Measurements from ENCODE around the gene PAGE5. TPM values are rescaled to one million over a fixed set of nuclear protein-coding genes. Genes with fewer than 3 reads are reported as not detected.

The PAGE5 gene
- total and polyA plus RNA-seq, 4 donors = 0.24 to 0.65 TPM; not detected in 2

GRCh38 chrX:55196688-55197087 lies 23.5 kb upstream of the PAGE5 start:
- no peaks in the 10 kb centered on the region for H3K36me3 ChIP-seq (ENCODE audit: control insufficient read depth in 4 of 4, insufficient read depth in 3 of 4, low read depth in 1 of 4, low read length in 3 of 4)
- peaks cover 0 to 7% (median 2%) of the 10 kb centered on the region in 4 donors for H3K4me1 ChIP-seq (ENCODE audit: control insufficient read depth in 4 of 4, insufficient read depth in 4 of 4, low read length in 3 of 4)
- H3K27me3 ChIP-seq (ENCODE audit: control insufficient read depth in 4 of 4, insufficient read depth in 4 of 4, low read length in 3 of 4) = no peaks in the 10 kb centered on the region
- no peak overlapping the region for H3K27ac ChIP-seq (ENCODE audit: low read depth in 1 of 2, low read length in 2 of 2)
- no peak overlapping the region for H3K9ac ChIP-seq (ENCODE audit: low read depth in 1 of 2, low read length in 2 of 2)
- H3K9me3 ChIP-seq (ENCODE audit: control insufficient read depth in 4 of 4, low read length in 3 of 4) = no peaks in the 10 kb centered on the region
- WGBS = 13% methylated on average over 1 of the region's 1 CpG
- no peak overlapping the region for H3K4me3 ChIP-seq (ENCODE audit: low read depth in 1 of 3, low read length in 3 of 3)
- TF ChIP-seq YY1 (IDR thresholded peaks at IDR 0.05) (no peak), HNF4G (IDR thresholded peaks at IDR 0.05) (no peak), FOXA2 (IDR thresholded peaks at IDR 0.05) (no peak), JUND (IDR thresholded peaks at IDR 0.05) (no peak), CTCF (IDR thresholded peaks at IDR 0.05; ENCODE audit: low read depth, low read length, missing input control) (no peak), NR2F2 (IDR thresholded peaks at IDR 0.05) (no peak), ZBTB33 (IDR thresholded peaks at IDR 0.05) (no peak)
- DNase-seq (ENCODE audit: low spot score) = no peak

GRCh38 chrX:55201930-55202579 lies 18.1 kb upstream of the PAGE5 start:
- Histone ChIP-seq H3K27me3 (ENCODE audit: control insufficient read depth in 4 of 4, insufficient read depth in 4 of 4, low read length in 3 of 4) (no peaks in the 10 kb centered on the region), H3K9ac (ENCODE audit: low read depth in 1 of 2, low read length in 2 of 2) (no peak overlapping the region), H3K4me1 (ENCODE audit: control insufficient read depth in 4 of 4, insufficient read depth in 4 of 4, low read length in 3 of 4) (peaks cover 5 to 19% (median 16%) of the 10 kb centered on the region in 4 donors), H3K4me3 (ENCODE audit: low read depth in 1 of 3, low read length in 3 of 3) (no peak overlapping the region), H3K9me3 (ENCODE audit: control insufficient read depth in 4 of 4, low read length in 3 of 4) (no peaks in the 10 kb centered on the region), H3K27ac (ENCODE audit: low read depth in 1 of 2, low read length in 2 of 2) (no peak overlapping the region), H3K36me3 (ENCODE audit: control insufficient read depth in 4 of 4, insufficient read depth in 3 of 4, low read depth in 1 of 4, low read length in 3 of 4) (no peaks in the 10 kb centered on the region)
- no peak for DNase-seq (ENCODE audit: low spot score)
- 18% methylated on average over 3 of the region's 3 CpGs for WGBS
- TF ChIP-seq HNF4A (conservative IDR thresholded peaks at IDR 0.05) = peak; percentile 80 to 89
- no peak for TF ChIP-seq FOXA1 (IDR thresholded peaks at IDR 0.05)
- TF ChIP-seq TAF1 (conservative IDR thresholded peaks at IDR 0.05) = no peak
- peak; percentile 31 to 65 for TF ChIP-seq RXRA (IDR thresholded peaks at IDR 0.05)
- no peak for TF ChIP-seq EGR1 (IDR thresholded peaks at IDR 0.05; ENCODE audit: low read depth in 2 of 2)
- no peak for TF ChIP-seq FOXA2 (IDR thresholded peaks at IDR 0.05)
- TF ChIP-seq GABPA (IDR thresholded peaks at IDR 0.05 in 1 of 2, conservative IDR thresholded peaks at IDR 0.05 in 1 of 2) = peak in 1 of 2 donors; percentile 40
- TF ChIP-seq HNF4G (IDR thresholded peaks at IDR 0.05) = peak; percentile 51
- TF ChIP-seq ZBTB33 (IDR thresholded peaks at IDR 0.05) = no peak
- TF ChIP-seq CTCF (IDR thresholded peaks at IDR 0.05; ENCODE audit: low read depth, low read length, missing input control) = no peak
- peak; percentile 23 for TF ChIP-seq MAX (IDR thresholded peaks at IDR 0.05)
- peak; percentile 39 for TF ChIP-seq ATF3 (IDR thresholded peaks at IDR 0.05)
- TF ChIP-seq YY1 (IDR thresholded peaks at IDR 0.05) = no peak
- no peak for TF ChIP-seq NR2F2 (IDR thresholded peaks at IDR 0.05)
- peak in 1 of 2 donors; percentile 25 for TF ChIP-seq RAD21 (IDR thresholded peaks at IDR 0.05)
- TF ChIP-seq JUND (IDR thresholded peaks at IDR 0.05) = peak; percentile 54 to 67
- peak; percentile 51 for TF ChIP-seq SP1 (IDR thresholded peaks at IDR 0.05)
- peak; percentile 25 for TF ChIP-seq REST (IDR thresholded peaks at IDR 0.05)

Data from liver (tissue), 9 donors.